Activated gamma-delta T cell treated with anti-CD3 and anti-CD28 coated beads, Interleukin-2, amount 50 U/mL, for 16 hours (primary cell): ENCODE measurements around the gene ZC3H10.

ENCODE experiments used
- DNase-seq: peaks from one replicate; pipeline ENCODE4 v3.0.0-alpha.2; 2020; ENCODE audit warnings: low read depth

The ZC3H10 gene

DNA sequence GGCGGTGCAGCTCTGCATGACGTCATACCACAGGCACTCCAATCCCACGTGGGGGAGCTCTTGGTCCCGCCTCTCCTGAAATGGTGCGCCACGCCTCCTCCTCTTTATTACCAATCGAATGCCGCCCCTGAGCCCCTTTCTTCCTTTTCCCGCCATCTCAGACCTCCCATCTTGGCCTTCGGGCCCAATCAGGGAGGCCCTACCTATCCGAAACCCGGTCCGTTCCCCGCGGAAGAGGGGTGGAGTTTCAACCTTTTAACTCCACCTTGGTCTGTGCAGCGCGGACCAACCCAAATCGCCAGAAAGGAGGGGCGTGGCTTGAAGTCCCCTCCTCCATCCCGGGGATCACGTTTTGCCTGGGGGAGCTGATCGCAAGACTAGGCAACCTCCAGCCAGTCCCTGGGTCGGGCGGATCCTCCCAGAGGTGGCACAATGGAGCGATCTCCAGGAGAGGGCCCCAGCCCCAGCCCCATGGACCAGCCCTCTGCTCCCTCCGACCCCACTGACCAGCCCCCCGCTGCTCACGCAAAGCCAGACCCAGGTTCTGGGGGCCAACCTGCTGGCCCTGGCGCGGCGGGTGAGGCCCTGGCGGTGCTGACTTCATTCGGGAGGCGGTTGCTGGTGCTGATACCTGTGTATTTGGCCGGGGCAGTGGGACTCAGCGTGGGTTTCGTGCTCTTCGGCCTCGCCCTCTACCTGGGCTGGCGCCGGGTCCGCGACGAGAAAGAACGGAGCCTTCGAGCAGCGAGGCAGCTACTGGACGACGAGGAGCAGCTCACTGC lies 10.0 kb downstream of the ZC3H10 start, which contains the start of gene ESYT1:
Gene ESYT1 (plus strand): TSS at position 380 of the 782 bp plus-strand sequence. CDS start 53 bp downstream, at position 433.
- DNase-seq, result peak; percentile 96

GRCh38 chr12:56128670-56129205 lies 10.7 kb downstream of the ZC3H10 start:
- no peak for DNase-seq

DNA sequence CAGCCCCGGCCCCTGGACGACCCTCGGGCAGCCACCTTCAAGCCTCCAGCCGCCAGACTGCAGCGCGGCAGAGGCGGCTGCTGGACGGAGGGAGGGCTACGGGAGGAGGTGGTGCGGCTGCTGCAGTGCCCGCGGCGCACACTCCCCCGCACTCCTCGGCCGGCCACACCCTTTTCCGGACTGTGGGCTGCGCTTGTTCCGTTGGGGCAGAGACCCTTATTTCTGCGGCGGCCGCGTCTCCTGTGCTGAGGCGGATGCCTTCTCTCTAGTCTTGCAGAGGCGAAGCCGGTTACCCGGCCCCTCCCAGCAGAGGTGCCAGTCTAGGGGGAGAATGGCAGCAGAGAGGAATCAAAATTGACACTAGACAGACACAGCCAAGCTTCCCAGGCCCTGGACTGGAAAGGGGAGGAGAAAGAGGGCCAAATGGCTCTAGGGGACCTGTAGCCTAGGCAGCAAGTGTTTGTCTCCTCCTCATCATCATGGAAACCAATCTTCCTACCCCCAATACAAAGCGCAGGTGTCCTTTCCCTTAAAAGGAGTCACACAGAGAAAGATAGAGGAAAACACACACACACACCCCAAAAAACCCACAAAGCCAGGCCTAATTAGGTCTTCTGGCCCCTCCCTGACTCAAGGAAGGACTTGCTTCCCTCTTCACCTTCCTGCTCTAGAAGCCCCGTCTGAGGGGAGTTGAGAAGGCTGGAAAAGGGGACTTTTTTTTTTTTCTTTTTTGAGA lies 11.3 kb downstream of the ZC3H10 start:
- DNase-seq, result peak; percentile 69

DNA sequence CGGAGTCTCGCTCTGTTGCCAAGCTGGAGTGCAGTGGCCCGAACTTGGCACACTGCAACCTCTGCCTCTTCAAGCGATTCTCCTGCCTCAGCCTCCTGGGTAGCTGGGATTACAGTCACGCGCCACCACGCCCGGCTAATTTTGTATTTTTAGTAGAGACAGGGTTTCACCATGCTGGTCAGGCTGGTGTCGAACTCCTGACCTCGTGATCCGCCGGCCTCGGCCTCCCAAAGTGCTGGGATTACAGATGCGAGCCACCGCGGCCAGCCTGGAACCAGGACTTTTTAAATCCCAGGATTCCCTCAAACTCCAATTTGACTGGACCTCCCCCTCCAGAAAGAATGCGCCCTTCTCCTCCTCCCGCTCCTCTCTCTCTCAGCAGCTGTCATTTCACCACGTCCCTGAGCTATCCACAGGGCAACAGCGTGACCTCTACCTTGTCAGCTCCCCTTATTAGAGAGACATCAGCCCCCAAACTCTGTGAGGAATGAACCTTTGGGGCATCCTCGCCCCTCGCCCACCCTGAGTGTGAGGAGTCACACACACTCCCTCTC lies 12.0 kb downstream of the ZC3H10 start:
- DNase-seq, result no peak

DNA sequence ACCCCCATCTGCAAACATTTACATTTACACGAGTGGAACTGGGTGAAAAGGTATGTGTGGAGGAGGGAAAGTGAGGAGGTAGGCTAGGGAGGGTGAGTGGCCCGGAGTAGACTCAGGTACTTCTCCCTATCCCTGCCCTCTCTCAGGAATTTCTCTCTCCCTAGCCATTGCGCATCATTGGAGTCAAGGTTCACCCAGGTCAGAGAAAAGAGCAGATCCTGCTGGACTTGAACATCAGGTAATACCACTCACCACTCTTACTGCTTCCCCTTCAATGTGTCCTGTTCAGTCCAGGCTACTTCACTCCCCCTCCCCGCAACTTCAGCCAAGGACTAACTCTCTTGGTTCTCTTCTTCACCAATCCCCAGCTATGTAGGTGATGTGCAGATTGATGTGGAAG lies 12.8 kb downstream of the ZC3H10 start:
- no peak for DNase-seq

GRCh38 chr12:56134897-56135296 lies 16.8 kb downstream of the ZC3H10 start:
- no peak for DNase-seq

DNA sequence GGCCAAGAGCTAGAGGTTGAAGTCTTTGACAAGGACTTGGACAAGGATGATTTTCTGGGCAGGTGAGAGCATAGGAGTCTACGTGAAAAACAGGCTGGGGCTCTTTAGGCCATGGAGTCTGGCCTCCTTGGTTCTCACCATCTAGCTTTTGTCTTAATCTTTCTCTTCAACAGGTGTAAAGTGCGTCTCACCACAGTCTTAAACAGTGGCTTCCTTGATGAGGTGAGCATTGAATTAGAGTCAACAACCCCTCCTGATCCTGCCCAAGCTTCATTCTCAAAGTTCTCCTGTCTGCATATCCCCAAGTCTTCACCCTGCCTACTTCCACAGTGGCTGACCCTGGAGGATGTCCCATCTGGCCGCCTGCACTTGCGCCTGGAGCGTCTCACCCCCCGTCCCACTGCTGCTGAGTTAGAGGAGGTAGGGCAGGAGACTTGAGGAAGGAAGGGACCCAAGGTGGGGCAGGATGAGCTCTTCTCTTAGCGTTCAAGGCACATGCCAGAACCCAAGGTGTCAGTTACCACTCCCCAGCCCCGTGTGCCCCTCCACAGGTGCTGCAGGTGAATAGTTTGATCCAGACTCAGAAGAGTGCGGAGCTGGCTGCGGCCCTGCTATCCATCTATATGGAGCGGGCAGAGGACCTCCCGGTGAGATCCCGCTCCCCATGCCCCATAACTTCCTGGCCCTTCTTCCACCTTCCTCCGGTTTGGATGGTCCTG lies 19.9 kb downstream of the ZC3H10 start:
- DNase-seq, result no peak

- no peak for DNase-seq
Measured at GRCh38 chr12:56141946-56142784, 24.1 kb downstream of the ZC3H10 start.

- no peak for DNase-seq
Measured at GRCh38 chr12:56143217-56143616, 25.2 kb downstream of the ZC3H10 start.

DNA sequence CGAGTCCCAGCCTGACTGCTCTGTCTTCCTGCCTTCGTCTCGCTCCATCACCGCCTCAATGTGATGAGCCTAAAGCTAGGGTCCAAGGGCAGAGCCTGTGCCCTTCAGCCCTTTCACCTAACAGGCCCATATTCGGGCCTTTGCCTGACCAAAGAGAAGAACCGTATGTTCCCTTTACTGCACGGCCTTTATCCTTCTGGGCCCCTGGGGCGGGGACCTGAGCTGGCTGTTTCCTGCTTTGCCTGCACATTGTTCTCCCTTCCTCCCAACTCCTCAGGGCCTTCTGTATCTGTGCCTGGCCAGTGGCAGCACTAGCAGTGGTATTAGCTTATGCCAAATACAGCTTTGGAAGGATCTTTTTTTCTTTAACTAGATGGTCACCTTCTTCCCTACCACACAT lies 25.8 kb downstream of the ZC3H10 start:
- DNase-seq, result no peak

DNA sequence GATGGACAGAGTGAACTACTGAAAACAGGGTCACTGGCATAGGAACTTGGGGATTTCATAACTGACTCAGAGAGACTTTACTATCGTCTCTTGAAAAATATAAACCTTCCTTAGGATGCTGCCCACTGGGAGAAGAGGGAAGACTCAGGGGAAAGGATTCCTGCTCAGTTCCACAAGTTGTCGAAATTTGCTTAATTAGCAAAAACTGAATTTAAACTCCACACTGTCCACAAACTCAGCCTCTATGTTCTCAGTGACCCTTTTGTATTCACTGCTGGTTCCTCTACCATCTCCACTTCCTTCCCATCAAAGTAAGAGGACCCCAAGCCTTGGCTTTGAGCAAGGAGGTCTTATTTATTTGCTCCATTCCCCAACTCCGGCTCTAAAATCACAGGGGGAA lies 27.2 kb downstream of the ZC3H10 start:
- DNase-seq, result no peak

DNA sequence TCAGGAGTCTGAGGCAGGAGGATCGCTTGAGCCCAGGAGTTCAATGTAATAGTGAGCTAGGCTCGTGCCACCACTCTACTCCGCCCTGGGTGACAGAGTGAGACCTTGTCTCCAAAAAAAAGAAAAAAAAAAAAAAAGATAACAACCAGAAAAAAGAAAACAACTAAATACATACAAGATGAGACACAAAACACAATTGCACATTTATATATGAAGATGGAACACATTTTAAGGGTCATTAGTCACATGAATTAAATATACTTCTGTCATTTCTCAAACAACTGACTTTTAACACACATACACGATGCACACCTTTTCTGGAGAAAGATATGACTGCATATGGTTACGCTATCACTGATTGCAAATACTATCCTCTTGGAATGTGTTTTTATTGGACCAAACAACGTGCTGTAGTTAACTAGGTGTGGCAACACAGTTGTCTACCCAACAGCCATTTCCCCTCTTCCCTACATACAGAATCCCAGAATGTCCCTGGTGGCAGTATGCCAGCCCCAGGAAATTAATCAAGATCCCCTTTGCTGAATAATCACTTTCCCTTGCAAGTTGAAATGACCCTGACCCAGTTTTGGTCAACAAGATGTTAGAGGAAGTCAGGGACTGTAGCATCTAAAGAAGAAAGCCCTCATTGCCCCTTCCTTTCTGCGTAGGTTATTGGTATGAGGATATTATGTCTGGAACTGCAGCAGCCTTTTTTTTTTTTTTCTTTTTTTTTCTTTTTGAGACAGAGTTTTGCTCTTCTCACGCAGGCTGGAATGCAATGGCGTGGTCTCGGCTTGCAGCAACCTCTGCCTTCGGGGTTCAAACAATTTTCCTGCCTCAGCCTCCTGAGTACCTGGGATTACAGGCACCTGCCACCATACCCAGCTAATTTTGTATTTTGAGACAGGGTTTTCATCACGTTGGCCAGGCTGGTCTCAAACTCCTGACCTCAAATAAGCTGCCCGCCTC lies 28.7 kb downstream of the ZC3H10 start:
- DNase-seq, result no peak

GRCh38 chr12:56150563-56150962 lies 32.5 kb downstream of the ZC3H10 start:
- DNase-seq, result no peak

- peak; percentile 46 for DNase-seq
Measured at GRCh38 chr12:56151672-56152131, 33.6 kb downstream of the ZC3H10 start.

- peak; percentile 88 for DNase-seq
Measured at GRCh38 chr12:56152132-56152755, 34.2 kb downstream of the ZC3H10 start, which contains the start of gene MYL6B. TSS of gene MYL6B (plus strand) at chr12:56152587. CDS start at chr12:56153919, 1,332 bp downstream.

- DNase-seq, result no peak
Measured at GRCh38 chr12:56152756-56153677, 35.0 kb downstream of the ZC3H10 start.

DNA sequence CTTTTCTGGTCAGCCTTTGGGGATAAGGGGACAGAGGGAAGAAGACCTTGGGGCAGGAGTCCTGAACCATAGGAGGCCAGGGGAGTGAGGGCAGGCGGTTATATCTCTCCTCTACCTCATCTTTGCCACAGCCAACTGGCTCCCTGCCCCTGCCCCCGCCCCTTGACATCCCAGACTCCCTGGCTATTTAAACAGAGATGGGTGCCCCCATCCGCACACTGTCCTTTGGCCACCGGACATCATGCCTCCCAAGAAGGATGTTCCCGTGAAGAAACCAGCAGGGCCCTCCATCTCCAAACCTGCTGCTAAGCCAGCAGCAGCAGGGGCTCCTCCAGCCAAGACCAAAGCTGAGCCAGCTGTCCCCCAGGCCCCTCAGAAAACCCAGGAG lies 35.6 kb downstream of the ZC3H10 start:
- DNase-seq, result no peak

- no peak for DNase-seq
Measured at GRCh38 chr12:56154246-56154771, 36.2 kb downstream of the ZC3H10 start.
